Activated B cell treated with CpG ODN at 0.5 μM for 24 hours (primary cell): ENCODE measurements around the gene CACNA1E. TPM values are rescaled to one million over a fixed set of nuclear protein-coding genes. Genes with fewer than 3 reads are reported as not detected.

Experiments used
- ATAC-seq: fragments of 200-7000 bp; cut with Tn5 transposase; one replicate; pipeline ENCODE4 v1.10.0; 2021; ENCODE audit warnings: low read depth, mild to moderate bottlenecking, moderate library complexity
- CTCF ChIA-PET: fragments of 350-600 bp; sonication (Branson Sonifier 250); formaldehyde crosslinking; loops from one replicate; lab custom pipeline; 2021; ENCODE audit warnings: antibody characterized with exemption; lab: Charles Lee
- POLR2A ChIA-PET: fragments of 350-600 bp; sonication (Branson Sonifier 250); formaldehyde crosslinking; loops from one replicate; lab custom pipeline; 2021; ENCODE audit warnings: antibody characterized with exemption; lab: Charles Lee
- DNase-seq: peaks from one replicate; pipeline ENCODE4 v3.0.0; 2022
- H3K27ac Mint-ChIP-seq: one replicate; pipeline ENCODE4 v1.8.0; 2020; ENCODE audit warnings: mixed read lengths
- H3K27me3 Mint-ChIP-seq: one replicate; pipeline ENCODE4 v1.8.0; 2021; ENCODE audit warnings: mixed read lengths
- H3K36me3 Mint-ChIP-seq: one replicate; pipeline ENCODE4 v1.8.0; 2021; ENCODE audit warnings: low read depth, mixed read lengths
- H3K4me1 Mint-ChIP-seq: one replicate; pipeline ENCODE4 v1.8.0; 2021; ENCODE audit warnings: mixed read lengths
- H3K4me3 Mint-ChIP-seq: one replicate; pipeline ENCODE4 v1.8.0; 2020; ENCODE audit warnings: mild to moderate bottlenecking, mixed read lengths
- H3K9me3 Mint-ChIP-seq: one replicate; pipeline ENCODE4 v1.8.0; 2020; ENCODE audit warnings: mixed read lengths
- CTCF ChIP-seq: fragments of 200-600 bp; IDR thresholded peaks from one replicate; pipeline ENCODE4 v1.8.0; 2022; ENCODE audit warnings: antibody characterized with exemption, mild to moderate bottlenecking
- intact Hi-C: fragments of 100-400 bp; cut with micrococcal nuclease; formaldehyde crosslinking; loops from one replicate; pipeline ENCODE4 v1.15.1; 2024
- total RNA-seq: library from RNA; stranded (reverse); gene quantifications from 2 replicates; pipeline ENCODE4 v1.2.3, GENCODE V29; 2022

The CACNA1E gene
- total RNA-seq, 1 donor from 2014 or later, result 0.91 TPM

DNA sequence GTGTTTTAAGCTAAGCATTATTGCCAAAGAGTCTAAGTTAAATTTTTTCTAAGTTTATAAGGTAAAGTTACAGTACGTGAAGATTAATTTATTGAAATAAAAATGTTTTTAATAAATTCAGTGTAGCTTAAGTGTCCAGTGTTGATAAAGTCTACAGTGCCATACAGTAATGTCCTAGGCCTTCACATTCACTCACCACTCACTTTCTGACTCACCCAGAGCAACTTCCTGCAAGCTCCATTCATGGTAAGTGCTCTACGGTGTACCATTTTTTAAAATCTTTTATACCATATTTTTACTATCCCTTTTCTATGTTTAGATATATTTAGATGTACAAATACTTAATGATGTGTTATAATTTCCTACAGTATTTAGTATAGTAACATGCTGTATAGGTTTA is 173.2 kb downstream of the CACNA1E start:
- H3K9me3 Mint-ChIP-seq, result peaks cover 3% of the 10 kb centered on the region
- H3K4me3 Mint-ChIP-seq, result no peak overlapping the region
- no peak for TF ChIP-seq CTCF
- no peak overlapping the region for H3K27ac Mint-ChIP-seq
- CTCF ChIA-PET, result no interaction called here
- POLR2A ChIA-PET, result no interaction called here
- no peaks in the 10 kb centered on the region for H3K4me1 Mint-ChIP-seq
- DNase-seq (no peak), ATAC-seq (no peak)
- intact Hi-C loops, result no loop called here
- peaks cover 5% of the 10 kb centered on the region for H3K27me3 Mint-ChIP-seq
- H3K36me3 Mint-ChIP-seq, result no peaks in the 10 kb centered on the region

GRCh38 chr1:181658581-181658980 is 175.3 kb downstream of the CACNA1E start:
- H3K27ac Mint-ChIP-seq, result no peak overlapping the region
- CTCF ChIA-PET, result no interaction called here
- POLR2A ChIA-PET, result no interaction called here
- peaks cover 5% of the 10 kb centered on the region for H3K27me3 Mint-ChIP-seq
- DNase-seq (no peak), ATAC-seq (no peak)
- no peak overlapping the region for H3K4me3 Mint-ChIP-seq
- H3K9me3 Mint-ChIP-seq, result no peaks in the 10 kb centered on the region
- intact Hi-C loops, result no loop called here
- no peaks in the 10 kb centered on the region for H3K36me3 Mint-ChIP-seq
- H3K4me1 Mint-ChIP-seq, result no peaks in the 10 kb centered on the region
- no peak for TF ChIP-seq CTCF

- CTCF ChIA-PET, result no interaction called here
- Mint-ChIP-seq H3K27ac (no peak overlapping the region), H3K36me3 (no peaks in the 10 kb centered on the region), H3K27me3 (peaks cover 5% of the 10 kb centered on the region), H3K4me1 (no peaks in the 10 kb centered on the region), H3K9me3 (no peaks in the 10 kb centered on the region), H3K4me3 (no peak overlapping the region)
- intact Hi-C loops, result no loop called here
- POLR2A ChIA-PET, result no interaction called here
- ATAC-seq, result no peak
- no peak for DNase-seq
- TF ChIP-seq CTCF, result no peak
Measured at GRCh38 chr1:181659321-181659957, 176.1 kb downstream of the CACNA1E start.

DNA sequence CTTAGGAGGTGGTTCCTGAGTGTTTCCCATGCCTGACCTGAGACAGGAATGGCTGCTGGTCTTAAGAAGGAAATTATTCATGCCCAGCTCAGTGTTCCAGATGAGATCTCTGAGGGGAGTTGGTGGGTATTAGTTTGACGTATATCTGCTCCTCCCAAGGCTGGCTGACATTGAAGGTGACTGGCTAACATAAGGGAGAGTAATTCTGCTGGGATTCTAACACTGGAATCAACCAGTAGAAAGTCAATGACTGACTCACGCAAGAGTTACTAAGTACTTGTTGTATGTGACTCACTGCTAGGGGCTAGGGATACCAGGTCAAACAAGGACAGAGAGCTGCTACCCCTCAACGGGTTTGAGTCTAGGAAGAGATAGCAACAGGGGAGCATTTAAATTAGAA is 177.3 kb downstream of the CACNA1E start:
- ChIA-PET POLR2A (no interaction called here), CTCF (no interaction called here)
- ATAC-seq (no peak), DNase-seq (no peak)
- Mint-ChIP-seq H3K9me3 (no peaks in the 10 kb centered on the region), H3K4me3 (no peak overlapping the region), H3K4me1 (no peaks in the 10 kb centered on the region), H3K36me3 (no peaks in the 10 kb centered on the region), H3K27me3 (peaks cover 8% of the 10 kb centered on the region), H3K27ac (no peak overlapping the region)
- no peak for TF ChIP-seq CTCF
- intact Hi-C loops, result no loop called here

DNA sequence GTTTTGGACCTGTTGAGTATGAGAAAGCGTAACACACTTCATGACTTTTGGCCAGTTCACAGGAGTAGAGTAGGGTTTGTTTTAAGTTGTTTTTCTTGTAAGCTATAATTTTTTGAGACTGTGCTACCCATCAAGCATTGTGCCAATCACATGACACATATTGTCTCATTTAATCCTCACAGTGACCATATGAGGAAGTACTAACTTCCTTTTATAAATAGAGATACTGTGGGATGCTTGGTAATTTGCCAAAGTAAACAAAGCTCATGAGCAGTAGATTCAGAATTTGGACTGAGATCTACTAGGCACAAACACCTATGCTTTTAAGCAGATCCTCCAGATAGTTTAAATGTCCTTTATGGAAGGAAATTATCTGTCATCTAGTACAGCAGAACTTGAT is 178.3 kb downstream of the CACNA1E start:
- peaks cover 8% of the 10 kb centered on the region for H3K27me3 Mint-ChIP-seq
- no peaks in the 10 kb centered on the region for H3K9me3 Mint-ChIP-seq
- no peaks in the 10 kb centered on the region for H3K4me1 Mint-ChIP-seq
- H3K4me3 Mint-ChIP-seq, result no peak overlapping the region
- POLR2A ChIA-PET, result no interaction called here
- no peak overlapping the region for H3K27ac Mint-ChIP-seq
- CTCF ChIA-PET, result no interaction called here
- ATAC-seq, result no peak
- no peak for TF ChIP-seq CTCF
- DNase-seq, result no peak
- H3K36me3 Mint-ChIP-seq, result no peaks in the 10 kb centered on the region
- intact Hi-C loops, result no loop called here
